GM21526 (cell line): Measurements from ENCODE around the gene ANKS1A.

Experiments
- ATAC-seq: cut with Tn5 transposase; IDR thresholded peaks from one replicate; pipeline ENCODE4 v1.9.1; 2021; ENCODE audit warnings: moderate library complexity; ENCODE audit not compliant: unreplicated experiment, low FRiP score

The ANKS1A gene

GRCh38 chr6:35062676-35063574 lies 173.9 kb downstream of the ANKS1A start:
- no peak for ATAC-seq

- no peak for ATAC-seq
These were observed 174.7 kb downstream of the ANKS1A start for GRCh38 chr6:35063701-35064280.

GRCh38 chr6:35064290-35064689 lies 175.2 kb downstream of the ANKS1A start:
- no peak for ATAC-seq

GRCh38 chr6:35064757-35065440 lies 175.8 kb downstream of the ANKS1A start:
- ATAC-seq, result no peak

GRCh38 chr6:35065441-35065800 lies 176.4 kb downstream of the ANKS1A start:
- no peak for ATAC-seq

- no peak for ATAC-seq
These were observed 176.8 kb downstream of the ANKS1A start for GRCh38 chr6:35065870-35066269.

- ATAC-seq, result no peak
These were observed 178.2 kb downstream of the ANKS1A start for GRCh38 chr6:35067234-35067633.

- ATAC-seq, result no peak
These were observed 179.2 kb downstream of the ANKS1A start for GRCh38 chr6:35068206-35068605.

GRCh38 chr6:35068644-35069043 lies 179.6 kb downstream of the ANKS1A start:
- no peak for ATAC-seq

GRCh38 chr6:35069262-35069661 lies 180.2 kb downstream of the ANKS1A start:
- no peak for ATAC-seq

- no peak for ATAC-seq
These were observed 181.1 kb downstream of the ANKS1A start for GRCh38 chr6:35070111-35070510.

- ATAC-seq, result no peak
These were observed 182.4 kb downstream of the ANKS1A start for GRCh38 chr6:35071347-35071994.

GRCh38 chr6:35072051-35072697 lies 183.1 kb downstream of the ANKS1A start:
- ATAC-seq, result no peak

GRCh38 chr6:35072698-35073055 lies 183.6 kb downstream of the ANKS1A start:
- no peak for ATAC-seq

- no peak for ATAC-seq
These were observed 184.2 kb downstream of the ANKS1A start for GRCh38 chr6:35073211-35073610.

GRCh38 chr6:35073766-35074471 lies 184.9 kb downstream of the ANKS1A start:
- ATAC-seq, result no peak

- ATAC-seq, result no peak
These were observed 188.1 kb downstream of the ANKS1A start for GRCh38 chr6:35076997-35077712.

GRCh38 chr6:35077713-35078105 lies 188.7 kb downstream of the ANKS1A start:
- ATAC-seq, result no peak

- ATAC-seq, result no peak
These were observed 189.3 kb downstream of the ANKS1A start for GRCh38 chr6:35078226-35078850.
